Measurements from ENCODE around the gene RNF151. TPM values are rescaled to one million over a fixed set of nuclear protein-coding genes. Genes with fewer than 3 reads are reported as not detected.

Gene RNF151
- total RNA-seq, 4 donors from 2014 or later = not detected

- peak within 1 kb of the TSS; percentile 46 to 71 (median 52) for H3K4me3 ChIP-seq
- no peak for TF ChIP-seq CTCF (IDR thresholded peaks at IDR 0.05)
- no peak for TF ChIP-seq POLR2A (IDR thresholded peaks at IDR 0.05)
- peaks cover 3 to 57% (median 24%) of the 10 kb centered on the region in 4 donors for H3K4me1 ChIP-seq
- H3K27ac ChIP-seq = peak within 1 kb of the TSS; percentile 4 to 85 (median 80)
- DNase-seq = peak in 1 of 3 donors; percentile 23
- peaks cover 0 to 4% (median 0%) of the 10 kb centered on the region in 4 donors for H3K9me3 ChIP-seq
- peaks cover 0 to 22% of the 10 kb centered on the region in 2 donors for H3K27me3 ChIP-seq
- H3K36me3 ChIP-seq = peaks cover 0 to 23% (median 0%) of the 10 kb centered on the region in 3 donors
Observed at GRCh38 chr16:1989209-1990100, 22.8 kb downstream of the RNF151 start, which contains the start of gene SYNGR3. Gene SYNGR3, plus strand, starts transcription at chr16:1989970. Its CDS starts 133 bp downstream, at chr16:1990103.

- DNase-seq = no peak
- TF ChIP-seq POLR2A (IDR thresholded peaks at IDR 0.05) = no peak
- peak overlapping the region in 3 of 4 donors; percentile 4 to 85 (median 81) for H3K27ac ChIP-seq
- peaks cover 0 to 22% of the 10 kb centered on the region in 2 donors for H3K27me3 ChIP-seq
- peaks cover 0 to 4% (median 0%) of the 10 kb centered on the region in 4 donors for H3K9me3 ChIP-seq
- H3K4me1 ChIP-seq = peaks cover 3 to 51% (median 20%) of the 10 kb centered on the region in 4 donors
- peak overlapping the region; percentile 46 to 71 (median 52) for H3K4me3 ChIP-seq
- H3K36me3 ChIP-seq = peaks cover 0 to 23% (median 0%) of the 10 kb centered on the region in 3 donors
Observed at GRCh38 chr16:1990101-1990350, 23.4 kb downstream of the RNF151 start.

GRCh38 chr16:1990351-1991134 lies 23.9 kb downstream of the RNF151 start:
- peaks cover 0 to 22% of the 10 kb centered on the region in 2 donors for H3K27me3 ChIP-seq
- no peak for TF ChIP-seq CTCF (IDR thresholded peaks at IDR 0.05)
- TF ChIP-seq POLR2A (IDR thresholded peaks at IDR 0.05) = no peak
- peaks cover 3 to 46% (median 16%) of the 10 kb centered on the region in 4 donors for H3K4me1 ChIP-seq

GRCh38 chr16:1991135-1991551 lies 24.5 kb downstream of the RNF151 start:
- Histone ChIP-seq H3K4me3 (peak overlapping the region; percentile 38 to 71 (median 46)), H3K27ac (peak overlapping the region; percentile 18 to 85 (median 80)), H3K27me3 (peaks cover 0 to 22% of the 10 kb centered on the region in 2 donors), H3K9me3 (peaks cover 0 to 4% (median 0%) of the 10 kb centered on the region in 4 donors), H3K4me1 (peaks cover 3 to 40% (median 15%) of the 10 kb centered on the region in 4 donors), H3K36me3 (peaks cover 0 to 16% (median 0%) of the 10 kb centered on the region in 3 donors)
- peak in 2 of 3 donors; percentile 93 for DNase-seq
- no peak for TF ChIP-seq CTCF (IDR thresholded peaks at IDR 0.05)
- TF ChIP-seq POLR2A (IDR thresholded peaks at IDR 0.05) = no peak

More at GRCh38 chr16:1990351-1991134, 23.9 kb downstream of the RNF151 start:
- DNase-seq = peak in 2 of 3 donors; percentile 86 to 90
- Histone ChIP-seq H3K27ac (peak overlapping the region; percentile 4 to 85 (median 80)), H3K4me3 (peak overlapping the region; percentile 46 to 71 (median 52)), H3K36me3 (peaks cover 0 to 22% (median 0%) of the 10 kb centered on the region in 3 donors), H3K9me3 (peaks cover 0 to 4% (median 0%) of the 10 kb centered on the region in 4 donors)

- Histone ChIP-seq H3K36me3 (peaks cover 0 to 12% (median 0%) of the 10 kb centered on the region in 3 donors), H3K4me1 (peaks cover 3 to 37% (median 15%) of the 10 kb centered on the region in 4 donors), H3K27ac (peak overlapping the region; percentile 73 to 85 (median 78)), H3K27me3 (peaks cover 0 to 22% of the 10 kb centered on the region in 2 donors), H3K9me3 (peaks cover 0 to 4% (median 0%) of the 10 kb centered on the region in 4 donors), H3K4me3 (peak overlapping the region; percentile 12 to 71 (median 42))
- DNase-seq = no peak
- TF ChIP-seq CTCF (IDR thresholded peaks at IDR 0.05) = no peak
- TF ChIP-seq POLR2A (IDR thresholded peaks at IDR 0.05) = no peak
Observed at GRCh38 chr16:1991588-1991947, 24.9 kb downstream of the RNF151 start.
